Astrocyte (in vitro differentiated cells and primary cell): ENCODE measurements around the gene PALLD.

ENCODE experiments used
- CTCF ChIP-seq: IDR thresholded peaks from 2 replicates; pipeline ENCODE4 v1.5.1; 2011; ENCODE audit warnings: low read depth, mild to moderate bottlenecking, inconsistent platforms, low read length, moderate library complexity; ENCODE audit not compliant: insufficient read depth
- EZH2 ChIP-seq: IDR thresholded peaks from 2 replicates; pipeline ENCODE4 v1.6.1; 2012; ENCODE audit warnings: mild to moderate bottlenecking, low read length, inconsistent platforms; ENCODE audit not compliant: insufficient read depth

GRCh38 chr4:168737806-168738172 is 240.9 kb downstream of the PALLD start:
- no peak for TF ChIP-seq CTCF
- no peak for TF ChIP-seq EZH2
